Measurements from ENCODE around the gene C6orf141. TPM values are rescaled to one million over a fixed set of nuclear protein-coding genes. Genes with fewer than 3 reads are reported as not detected.
"Not testable (repeated sequence)": the region's sequence is repeated elsewhere in the genome, so short reads cannot be mapped to it uniquely, and the experiment has no call there.

Gene C6orf141
- total and polyA plus RNA-seq, 2 of the 8 experiments (the other 6 are each of a cell fraction or from before 2014, with no cell fraction given): 7.6 to 16.1 TPM

- H2BK20ac ChIP-seq (ENCODE audit: low read length); H3K56ac ChIP-seq (replicated peaks; ENCODE audit: insufficient read length, low read depth, low read length); H3K18ac ChIP-seq (ENCODE audit: extremely low read depth, low read length); H3K9me3 ChIP-seq (ENCODE audit: insufficient read depth in 2 of 2, low read depth in 1 of 2, low read length in 1 of 2); H4K91ac ChIP-seq (replicated peaks; ENCODE audit: insufficient read length, low read length); POLR2A ChIA-PET (ENCODE audit: partially characterized antibody); H3K9ac ChIP-seq (replicated peaks in 1 of 4; ENCODE audit: extremely low read depth in 1 of 4, low read depth in 3 of 4, low read length in 3 of 4); H3K14ac ChIP-seq (ENCODE audit: insufficient read length); H3K27ac ChIP-seq (ENCODE audit: low read depth, low read length); H2AK5ac ChIP-seq (ENCODE audit: low read depth, low read length); H3K36me3 ChIP-seq (ENCODE audit: control insufficient read depth in 2 of 4, insufficient read depth in 4 of 4, low read length in 3 of 4); H3K27me3 ChIP-seq (replicated peaks in 1 of 4; ENCODE audit: control insufficient read depth in 3 of 4, extremely low read depth in 1 of 4, insufficient read depth in 3 of 4, low read length in 3 of 4); H3K23ac ChIP-seq (ENCODE audit: insufficient read length); H3K4ac ChIP-seq (replicated peaks; ENCODE audit: insufficient read length, low read depth, low read length); DNase-seq (ENCODE audit: low read depth in 1 of 2, low spot score in 2 of 2); H4K5ac ChIP-seq (ENCODE audit: insufficient read length, low read depth, low read length); H3K4me2 ChIP-seq (ENCODE audit: insufficient read depth in 1 of 2, low read depth in 2 of 2, low read length in 2 of 2); H2BK5ac ChIP-seq (ENCODE audit: low read depth, low read length); H2BK15ac ChIP-seq (ENCODE audit: low read length); H3K79me2 ChIP-seq (ENCODE audit: control insufficient read depth in 1 of 2, insufficient read depth in 2 of 2, low read length in 2 of 2); H2AFZ ChIP-seq (ENCODE audit: low read length); H3K4me1 ChIP-seq (replicated peaks in 1 of 4; ENCODE audit: control insufficient read depth in 3 of 4, insufficient read depth in 4 of 4, low read length in 3 of 4); H3K23me2 ChIP-seq (ENCODE audit: low read depth, low read length); H4K8ac ChIP-seq (ENCODE audit: extremely low read depth, insufficient read depth, low read length); FAIRE-seq; H2BK120ac ChIP-seq (replicated peaks; ENCODE audit: low read depth, low read length); H4K20me1 ChIP-seq (replicated peaks in 1 of 2; ENCODE audit: control insufficient read depth in 1 of 2, insufficient read depth in 2 of 2, low read length in 2 of 2); H2BK12ac ChIP-seq (ENCODE audit: low read depth, low read length); H3K79me1 ChIP-seq (ENCODE audit: low read depth, low read length); H3K4me3 ChIP-seq (ENCODE audit: extremely low read depth in 1 of 4, insufficient read depth in 2 of 4, low read depth in 3 of 4, low read length in 4 of 4): not testable (repeated sequence)
- peak; percentile 19; the same call in 1 of the 2 replicates for TF ChIP-seq E2F6 (IDR thresholded peaks at IDR 0.05)
- WGBS, 2 experiments (ENCODE audit: extremely low coverage in 1 of 2, insufficient coverage in 1 of 2, insufficient read length in 1 of 2, insufficient replicate concordance in 2 of 2, low coverage in 1 of 2, low lambda C conversion rate in 2 of 2, missing lambda C conversion rate in 1 of 2): 84% methylated on average over 5 of the region's 5 CpGs; no CpG with 5 or more reads in 1 of the 2 experiments
- CTCF ChIA-PET (ENCODE audit: partially characterized antibody): interaction anchor here (1.2 kb wide), 1 partner anchor 21 kb away, joined by 4 read pairs; no protein-coding TSS in a partner anchor
Observed at GRCh38 chr6:49587262-49587661, 36.8 kb downstream of the C6orf141 start.

Other genes starting within 250 kb of the C6orf141 start
- gene MMUT, start 87.4 kb upstream of the C6orf141 start, total RNA-seq (2021; fragmentation: NEBNext Ultra II Directional; extraction: Animal tissue kit (Norgen Biotek cat#: 25700)): 11.9 and 13.0 TPM in 2 replicates
- gene MMUT, start 87.4 kb upstream of the C6orf141 start, polyA plus RNA-seq (2011; rRNA removed): 3.0 and 5.2 TPM in 2 replicates
- 19.6 and 19.7 TPM in 2 replicates for gene CENPQ, start 87.3 kb upstream of the C6orf141 start, total RNA-seq (2021; fragmentation: NEBNext Ultra II Directional; extraction: Animal tissue kit (Norgen Biotek cat#: 25700))
- 4.3 and 9.4 TPM in 2 replicates for gene CENPQ, start 87.3 kb upstream of the C6orf141 start, polyA plus RNA-seq (2011; rRNA removed)
- not detected in 2 replicates for gene GLYATL3, start 50.7 kb upstream of the C6orf141 start, total RNA-seq (2021; fragmentation: NEBNext Ultra II Directional; extraction: Animal tissue kit (Norgen Biotek cat#: 25700))
- gene GLYATL3, start 50.7 kb upstream of the C6orf141 start, polyA plus RNA-seq (2011; rRNA removed): not detected in 2 replicates
- not detected in 2 replicates for gene RHAG, start 86.2 kb downstream of the C6orf141 start, total RNA-seq (2021; fragmentation: NEBNext Ultra II Directional; extraction: Animal tissue kit (Norgen Biotek cat#: 25700))
- gene RHAG, start 86.2 kb downstream of the C6orf141 start, polyA plus RNA-seq (2011; rRNA removed): not detected in 2 replicates
- not detected in 2 replicates for gene CRISP2, start 162.9 kb downstream of the C6orf141 start, total RNA-seq (2021; fragmentation: NEBNext Ultra II Directional; extraction: Animal tissue kit (Norgen Biotek cat#: 25700))
- 0.06 and 0.13 TPM in 2 replicates for gene CRISP2, start 162.9 kb downstream of the C6orf141 start, polyA plus RNA-seq (2011; rRNA removed)
- gene CRISP3, start 193.7 kb downstream of the C6orf141 start, total RNA-seq (2021; fragmentation: NEBNext Ultra II Directional; extraction: Animal tissue kit (Norgen Biotek cat#: 25700)): not detected in 2 replicates
- gene CRISP3, start 193.7 kb downstream of the C6orf141 start, polyA plus RNA-seq (2011; rRNA removed): not detected in 2 replicates
- gene PGK2, start 236.6 kb downstream of the C6orf141 start, total RNA-seq (2021; fragmentation: NEBNext Ultra II Directional; extraction: Animal tissue kit (Norgen Biotek cat#: 25700)): not detected in 2 replicates
- not detected in 2 replicates for gene PGK2, start 236.6 kb downstream of the C6orf141 start, polyA plus RNA-seq (2011; rRNA removed)